Measurements from ENCODE around the gene TMEM138. TPM values are rescaled to one million over a fixed set of nuclear protein-coding genes. Genes with fewer than 3 reads are reported as not detected.

The TMEM138 gene
- total RNA-seq, 3 donors from 2014 or later, result 24.6 to 38.5 (median 32.8) TPM

DNA sequence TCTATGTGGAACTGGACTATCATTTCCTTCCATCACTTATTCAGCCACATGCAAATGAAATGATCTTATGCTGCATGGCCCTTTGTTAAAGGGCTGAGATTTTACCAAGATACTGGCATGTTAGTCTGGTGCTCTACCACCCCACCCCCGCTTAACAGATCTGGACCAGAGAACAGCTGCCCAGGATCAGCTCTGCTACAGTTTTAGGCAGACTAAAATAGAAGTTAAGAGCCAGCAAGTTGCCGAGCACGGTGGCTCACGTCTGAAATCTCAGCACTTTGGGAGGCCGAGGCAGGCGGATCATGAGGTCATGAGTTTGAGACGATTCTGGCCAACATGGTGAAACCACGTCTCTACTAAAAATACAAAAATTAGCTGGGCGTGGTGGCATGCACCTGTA is 33.8 kb upstream of the TMEM138 start:
- intact Hi-C loops (cut with DNase I; ENCODE audit: low total_unique reads), result no loop called here
- Histone ChIP-seq H3K27me3 (no peaks in the 10 kb centered on the region), H3K27ac (no peak overlapping the region), H3K9me3 (no peaks in the 10 kb centered on the region), H3K36me3 (peaks cover 6% of the 10 kb centered on the region), H3K4me1 (peaks cover 7 to 13% of the 10 kb centered on the region in 2 donors), H3K4me3 (no peak overlapping the region)
- no peak for TF ChIP-seq POLR2A (IDR thresholded peaks at IDR 0.05)
- TF ChIP-seq POLR2AphosphoS5 (IDR thresholded peaks at IDR 0.05), result no peak
- no peak for TF ChIP-seq CTCF (IDR thresholded peaks at IDR 0.05)
- DNase-seq (ENCODE audit: low spot score in 2 of 2), result no peak

DNA sequence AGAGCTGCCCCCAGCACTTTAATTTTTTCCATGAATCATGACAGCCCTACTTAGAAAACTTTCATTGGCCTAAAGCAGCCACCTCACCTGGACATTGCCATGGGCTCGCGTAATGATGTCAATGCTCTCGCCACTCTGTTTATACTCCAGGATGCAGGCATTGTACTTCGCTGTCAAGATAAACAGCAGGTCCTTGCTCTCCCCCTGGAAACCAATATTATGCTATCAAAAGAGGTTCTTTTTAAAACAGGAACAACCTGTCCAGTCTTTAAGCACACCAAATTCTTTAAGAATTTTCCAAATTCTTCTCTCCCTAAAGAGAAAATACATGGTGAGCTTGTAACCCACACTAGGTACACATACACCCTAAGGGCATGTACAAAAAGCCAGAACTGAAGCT is 32.3 kb upstream of the TMEM138 start:
- Histone ChIP-seq H3K4me3 (no peak overlapping the region), H3K27me3 (no peaks in the 10 kb centered on the region), H3K36me3 (peaks cover 6% of the 10 kb centered on the region), H3K27ac (no peak overlapping the region), H3K4me1 (peaks cover 11 to 20% of the 10 kb centered on the region in 2 donors), H3K9me3 (no peaks in the 10 kb centered on the region)
- intact Hi-C loops (cut with DNase I; ENCODE audit: low total_unique reads), result no loop called here
- DNase-seq (ENCODE audit: low spot score in 2 of 2), result no peak
- no peak for TF ChIP-seq CTCF (IDR thresholded peaks at IDR 0.05)

GRCh38 chr11:61331651-61332050 is 30.5 kb upstream of the TMEM138 start:
- Histone ChIP-seq H3K27me3 (no peaks in the 10 kb centered on the region), H3K9me3 (no peaks in the 10 kb centered on the region), H3K27ac (no peak overlapping the region), H3K36me3 (peaks cover 6% of the 10 kb centered on the region), H3K4me1 (peaks cover 20 to 21% of the 10 kb centered on the region in 2 donors), H3K4me3 (peak overlapping the region; percentile 86 to 100 (median 93))
- intact Hi-C loops (cut with DNase I; ENCODE audit: low total_unique reads), result no loop called here
- TF ChIP-seq POLR2A (IDR thresholded peaks at IDR 0.05) (no peak), POLR2AphosphoS5 (IDR thresholded peaks at IDR 0.05) (no peak)
- no peak for DNase-seq (ENCODE audit: low spot score in 2 of 2)

DNA sequence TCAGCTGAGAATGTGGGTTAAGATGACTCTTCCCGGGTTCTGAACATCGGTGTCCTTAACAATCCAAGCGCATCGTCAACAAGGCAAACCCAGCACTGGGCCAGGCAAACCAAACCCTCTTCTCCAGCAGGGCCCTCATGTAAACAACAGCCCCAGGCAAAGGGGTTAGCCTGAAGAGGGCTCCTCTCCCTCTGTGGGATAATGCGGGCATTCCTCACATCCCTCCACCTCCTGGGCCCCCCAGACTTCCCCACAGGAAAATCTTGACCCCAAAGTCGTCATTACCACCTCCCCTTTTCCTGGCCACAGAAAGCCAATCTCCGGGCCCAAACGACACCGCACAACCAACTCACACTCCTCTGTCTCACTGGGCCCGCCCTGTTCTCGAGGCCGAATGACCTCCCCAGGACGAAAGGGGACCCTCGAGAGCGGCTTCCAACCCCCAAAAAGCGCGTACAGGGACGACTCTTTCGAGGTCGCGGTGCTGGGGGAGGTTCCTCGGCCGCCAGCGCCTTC is 29.8 kb upstream of the TMEM138 start:
- Histone ChIP-seq H3K27ac (peak overlapping the region; percentile 93 to 96), H3K9me3 (no peaks in the 10 kb centered on the region), H3K27me3 (no peaks in the 10 kb centered on the region), H3K4me1 (peaks cover 20 to 21% of the 10 kb centered on the region in 2 donors), H3K36me3 (peaks cover 6% of the 10 kb centered on the region), H3K4me3 (peak overlapping the region; percentile 86 to 100 (median 93))
- no peak for TF ChIP-seq POLR2A (IDR thresholded peaks at IDR 0.05)
- no peak for TF ChIP-seq CTCF (IDR thresholded peaks at IDR 0.05)
- TF ChIP-seq POLR2AphosphoS5 (IDR thresholded peaks at IDR 0.05), result no peak
- no peak for DNase-seq (ENCODE audit: low spot score in 2 of 2)
- intact Hi-C loops (cut with DNase I; ENCODE audit: low total_unique reads), result no loop called here

GRCh38 chr11:61332797-61333549 is 29.2 kb upstream of the TMEM138 start, which contains the start of the genes DDB1 and TKFC:
DDB1 (minus strand) TSS chr11:61333105; CDS start chr11:61332968, 137 bp downstream.
TKFC (plus strand) TSS chr11:61333228; CDS start chr11:61334729, 1,501 bp downstream.
- peak within 1 kb of the TSS; percentile 86 to 100 (median 93) for H3K4me3 ChIP-seq
- peak within 1 kb of the TSS; percentile 93 to 96 for H3K27ac ChIP-seq
- peaks cover 20 to 21% of the 10 kb centered on the region in 2 donors for H3K4me1 ChIP-seq
- peak; percentile 91 to 95 for DNase-seq (ENCODE audit: low spot score in 2 of 2)
- peak; percentile 79 to 85 (median 83) for TF ChIP-seq POLR2AphosphoS5 (IDR thresholded peaks at IDR 0.05)
- peak; percentile 85 for TF ChIP-seq POLR2A (IDR thresholded peaks at IDR 0.05)
- TF ChIP-seq CTCF (IDR thresholded peaks at IDR 0.05), result peak in 1 of 3 donors; percentile 4
- H3K27me3 ChIP-seq, result no peaks in the 10 kb centered on the region
- H3K36me3 ChIP-seq, result peaks cover 6% of the 10 kb centered on the region
- no peaks in the 10 kb centered on the region for H3K9me3 ChIP-seq
- intact Hi-C loops (cut with DNase I; ENCODE audit: low total_unique reads), result no loop called here
